ENCODE measurements around the gene ADRM1. TPM values are rescaled to one million over a fixed set of nuclear protein-coding genes. Genes with fewer than 3 reads are reported as not detected.

Gene ADRM1, protein sequence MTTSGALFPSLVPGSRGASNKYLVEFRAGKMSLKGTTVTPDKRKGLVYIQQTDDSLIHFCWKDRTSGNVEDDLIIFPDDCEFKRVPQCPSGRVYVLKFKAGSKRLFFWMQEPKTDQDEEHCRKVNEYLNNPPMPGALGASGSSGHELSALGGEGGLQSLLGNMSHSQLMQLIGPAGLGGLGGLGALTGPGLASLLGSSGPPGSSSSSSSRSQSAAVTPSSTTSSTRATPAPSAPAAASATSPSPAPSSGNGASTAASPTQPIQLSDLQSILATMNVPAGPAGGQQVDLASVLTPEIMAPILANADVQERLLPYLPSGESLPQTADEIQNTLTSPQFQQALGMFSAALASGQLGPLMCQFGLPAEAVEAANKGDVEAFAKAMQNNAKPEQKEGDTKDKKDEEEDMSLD
- 144 and 156 TPM in 2 replicates for total RNA-seq
- polyA plus RNA-seq (2012), result 152 TPM

DNA sequence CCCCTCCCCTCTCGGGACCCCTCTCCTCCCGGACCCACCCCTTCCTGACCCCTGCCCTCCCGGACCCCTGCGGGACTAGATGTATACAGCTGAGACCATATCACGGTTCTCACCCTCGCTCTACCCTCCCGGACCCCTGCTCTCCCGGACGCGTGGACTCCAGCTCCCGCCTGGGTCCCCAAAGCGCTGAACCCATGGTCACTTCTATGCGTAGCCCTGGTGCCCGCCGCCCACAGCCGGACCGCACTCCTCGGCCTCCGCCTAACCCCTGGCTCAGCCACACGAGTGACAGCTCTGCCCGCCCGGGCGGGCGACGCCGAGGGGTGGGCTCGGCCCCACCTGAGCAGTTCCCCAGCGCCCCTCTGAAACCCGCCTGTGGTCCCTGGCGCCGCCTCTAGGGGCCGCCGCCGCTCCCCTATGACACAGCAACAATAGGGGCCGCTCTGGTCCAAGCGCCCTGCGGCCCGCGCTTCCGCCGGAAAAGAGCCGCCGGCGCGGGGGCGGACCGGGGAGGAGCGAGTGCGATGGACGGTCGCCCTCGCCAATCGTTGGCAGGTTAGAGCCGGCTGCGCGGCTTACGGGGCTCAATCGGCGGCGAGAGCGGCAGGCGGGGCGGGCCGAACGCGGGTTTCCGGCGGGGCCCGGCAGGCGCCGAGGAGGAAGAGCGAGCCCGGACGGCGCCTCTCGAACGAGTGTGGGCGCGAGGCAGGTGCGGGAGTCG, at the start of gene ADRM1:
Gene ADRM1, plus strand, starts transcription at position 657 of the 721 bp plus-strand sequence. CDS start 572 bp downstream, outside the sequence.
- DNase-seq (ENCODE audit: low read depth), result peak; percentile 96

DNA sequence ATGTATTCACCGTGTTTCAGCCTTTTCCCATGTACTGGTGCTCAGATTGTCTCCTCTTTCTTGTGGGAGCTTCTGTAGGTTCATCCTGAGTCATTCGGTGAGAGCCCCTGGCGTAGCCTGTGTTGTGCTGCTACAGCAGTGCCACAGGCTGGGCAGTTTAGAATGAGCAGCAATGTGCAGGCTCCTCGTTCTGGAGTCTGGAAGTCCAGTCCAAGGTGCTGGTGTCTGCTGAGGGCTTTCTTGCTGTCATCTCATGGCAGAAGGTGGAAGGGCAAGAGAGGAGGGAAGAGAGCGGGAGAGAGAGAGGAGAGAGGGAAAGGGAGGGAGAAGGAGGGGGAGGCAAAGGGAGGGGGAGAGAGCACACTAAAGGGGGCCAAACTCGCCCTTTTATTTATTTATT, 49.4 kb upstream of the ADRM1 start:
- DNase-seq (ENCODE audit: low read depth), result no peak

DNA sequence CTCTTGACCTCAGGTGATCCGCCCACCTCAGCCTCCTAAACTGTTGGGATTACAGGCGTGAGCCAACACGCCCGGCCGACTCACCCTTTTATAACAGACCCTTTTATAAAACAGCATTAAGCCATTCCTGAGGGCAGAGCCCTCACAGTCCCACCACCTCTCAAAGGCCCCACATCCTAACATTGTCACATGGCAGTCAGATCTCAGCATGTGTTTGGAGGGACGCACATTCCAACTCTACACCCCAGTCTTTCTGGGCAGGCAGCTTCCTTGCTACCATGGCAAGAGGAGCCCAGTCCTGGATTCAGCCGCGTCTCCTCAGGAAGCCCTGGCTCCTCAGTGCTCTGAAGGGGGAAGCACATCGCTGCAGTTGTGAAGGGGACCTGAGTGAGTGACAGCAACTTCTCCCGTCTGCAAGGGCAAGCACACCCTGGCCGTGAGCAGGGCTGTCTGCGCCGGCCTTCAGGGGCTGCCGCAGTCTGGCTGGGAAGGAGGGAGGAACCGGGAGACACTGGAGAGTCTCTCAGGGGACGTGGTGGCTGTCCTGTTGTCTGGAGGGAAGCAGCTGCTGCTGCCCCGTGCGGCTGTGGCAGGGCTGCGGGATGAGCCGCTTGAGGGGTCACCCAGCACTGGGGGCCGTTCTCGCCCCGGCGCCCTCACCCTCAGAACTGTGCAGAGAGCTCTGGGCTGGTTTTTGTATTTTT, 48.6 kb upstream of the ADRM1 start:
- DNase-seq (ENCODE audit: low read depth), result no peak

DNA sequence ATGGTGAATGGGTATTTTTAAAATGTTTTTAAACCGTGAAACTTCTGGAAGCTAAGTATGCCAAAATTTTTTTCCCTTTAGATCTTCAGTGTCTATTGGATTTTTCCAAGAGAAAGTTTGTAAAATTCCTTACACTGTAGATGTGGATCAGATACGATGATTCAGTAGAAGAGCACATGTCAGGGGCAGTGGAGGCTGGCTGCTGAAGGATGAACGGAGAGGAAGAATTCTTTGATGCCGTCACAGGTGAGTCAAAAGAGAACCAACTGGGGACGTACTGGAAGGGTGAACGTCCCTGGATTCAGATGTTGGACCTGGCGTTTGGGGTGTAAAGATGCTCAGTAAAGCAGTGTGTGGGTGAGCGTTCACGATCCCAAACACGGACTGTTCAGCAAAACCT, 46.8 kb upstream of the ADRM1 start:
- no peak for DNase-seq (ENCODE audit: low read depth)

DNA sequence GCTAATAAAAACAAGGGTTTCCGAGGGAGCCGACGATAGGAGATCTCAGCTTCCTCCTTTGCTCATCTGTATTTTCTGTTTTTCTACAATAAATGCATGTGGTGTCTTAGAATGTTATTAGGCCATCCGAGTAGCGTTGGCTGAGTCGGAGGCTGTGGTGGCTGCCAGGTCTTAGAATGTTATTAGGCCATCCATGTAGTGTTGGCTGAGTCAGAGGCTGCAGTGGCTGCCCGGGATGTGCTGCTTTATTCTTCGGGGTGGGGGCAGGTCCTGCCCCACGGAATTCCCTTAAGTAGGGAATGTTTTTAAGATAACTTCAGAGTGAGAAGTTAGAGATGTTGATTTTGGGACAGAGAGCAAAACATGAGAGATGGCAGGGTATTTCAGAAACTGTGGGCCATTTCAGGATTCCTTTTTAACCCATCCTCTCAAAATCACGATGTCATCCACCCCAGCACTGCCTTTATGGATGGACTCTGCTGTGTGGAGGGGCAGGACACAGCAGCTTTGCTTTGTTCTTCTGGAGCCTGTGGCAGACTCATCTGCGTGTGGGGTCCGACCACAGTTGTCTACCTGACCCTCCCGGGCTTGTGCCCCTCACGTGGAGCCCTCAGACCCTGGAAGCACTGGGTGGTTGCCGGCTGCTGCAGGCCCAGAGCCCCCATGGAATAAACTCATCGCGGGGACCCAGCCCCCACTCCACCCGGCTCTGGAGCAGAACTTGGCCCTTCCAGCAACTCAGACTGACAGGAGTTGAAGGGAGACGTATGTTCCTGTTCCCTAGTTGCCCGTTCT, 44.1 kb upstream of the ADRM1 start:
- DNase-seq (ENCODE audit: low read depth), result peak; percentile 61

DNA sequence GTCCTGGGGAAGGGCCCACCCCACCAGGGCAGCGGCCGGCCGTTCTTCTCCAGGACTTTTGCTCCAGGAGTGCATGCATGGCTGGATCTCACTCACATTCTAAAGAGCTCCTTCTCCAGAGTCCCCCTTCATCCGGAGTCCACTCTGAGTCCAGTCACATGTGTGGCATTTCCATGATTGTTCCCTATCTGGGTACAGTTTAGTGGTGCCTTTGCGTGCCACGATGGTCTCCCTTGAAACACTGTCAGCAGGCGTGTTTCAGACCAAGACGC, 43.6 kb upstream of the ADRM1 start:
- no peak for DNase-seq (ENCODE audit: low read depth)

DNA sequence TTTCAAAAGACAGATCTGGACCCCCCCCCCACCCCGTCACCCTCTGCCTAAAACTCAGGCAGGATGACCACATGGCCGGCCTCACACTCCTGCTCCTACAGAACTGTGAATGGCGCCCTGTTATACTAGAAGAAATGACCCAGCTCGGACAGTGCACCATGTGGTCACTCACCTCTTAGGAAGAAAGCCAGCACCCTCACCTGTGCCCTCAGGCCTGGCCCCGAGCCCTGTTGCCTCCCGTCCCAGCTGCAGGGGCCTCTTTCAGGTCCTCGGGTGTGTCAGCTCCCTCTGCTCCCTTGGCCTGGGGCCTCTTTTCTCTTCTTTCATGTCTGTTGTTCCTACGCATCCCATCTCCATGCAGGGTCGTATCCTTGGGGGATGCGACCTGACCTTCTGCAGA, 40.7 kb upstream of the ADRM1 start:
- no peak for DNase-seq (ENCODE audit: low read depth)

DNA sequence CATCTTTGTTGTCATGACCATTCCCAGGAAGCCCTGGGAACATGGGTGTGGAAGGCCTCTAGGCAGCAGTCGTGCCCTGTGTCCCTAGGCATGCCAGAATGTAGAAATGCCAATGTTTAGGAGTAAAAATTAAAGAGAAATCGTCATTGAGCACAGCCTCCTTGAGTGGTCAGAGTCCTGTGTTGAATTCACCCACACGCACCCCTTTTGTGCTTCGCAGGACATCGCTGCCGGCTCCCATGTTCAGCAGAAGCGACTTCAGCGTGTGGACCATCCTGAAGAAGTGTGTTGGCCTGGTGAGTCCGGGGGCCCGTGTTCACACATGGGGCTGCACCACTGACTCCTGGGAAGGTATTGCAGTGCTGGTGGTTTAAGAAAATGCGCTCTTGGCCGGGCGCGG, 39.4 kb upstream of the ADRM1 start:
- no peak for DNase-seq (ENCODE audit: low read depth)

DNA sequence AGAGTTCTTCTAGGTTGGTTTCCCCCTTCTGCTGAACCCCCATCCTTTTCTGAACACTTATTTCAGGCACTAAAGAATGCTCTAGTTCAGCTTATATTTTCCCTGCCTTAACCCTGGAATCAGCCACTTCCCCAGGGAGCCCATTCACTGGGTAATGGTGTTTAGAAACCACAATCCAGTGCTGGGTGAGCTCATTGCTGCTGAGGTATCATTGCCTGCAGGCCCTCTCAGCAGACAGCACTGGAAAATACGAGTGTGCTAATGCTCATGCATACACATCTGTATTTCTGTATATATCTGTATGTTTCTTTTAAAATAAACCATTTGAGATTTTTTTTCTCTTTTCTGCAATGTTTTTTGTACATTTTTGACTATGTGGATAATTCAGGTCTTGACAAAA, 37.4 kb upstream of the ADRM1 start:
- no peak for DNase-seq (ENCODE audit: low read depth)

DNA sequence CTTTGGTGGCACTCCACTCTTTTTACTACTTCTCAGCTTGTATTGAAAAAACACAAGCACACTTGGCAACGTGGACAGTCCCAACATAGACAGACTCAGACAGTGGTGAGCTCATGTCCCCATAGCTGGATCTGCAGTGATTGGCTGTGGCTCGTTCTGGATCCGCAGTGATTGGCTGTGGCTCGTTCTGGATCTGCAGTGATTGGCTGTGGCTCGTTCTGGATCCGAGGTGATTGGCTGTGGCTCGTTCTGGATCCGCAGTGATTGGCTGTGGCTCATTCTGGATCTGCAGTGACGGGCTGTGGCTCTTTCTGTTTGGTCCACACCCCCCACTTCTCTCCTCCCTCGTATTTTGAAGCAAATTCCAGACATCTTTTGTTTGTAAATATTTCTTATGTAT, 36.5 kb upstream of the ADRM1 start:
- DNase-seq (ENCODE audit: low read depth), result no peak

DNA sequence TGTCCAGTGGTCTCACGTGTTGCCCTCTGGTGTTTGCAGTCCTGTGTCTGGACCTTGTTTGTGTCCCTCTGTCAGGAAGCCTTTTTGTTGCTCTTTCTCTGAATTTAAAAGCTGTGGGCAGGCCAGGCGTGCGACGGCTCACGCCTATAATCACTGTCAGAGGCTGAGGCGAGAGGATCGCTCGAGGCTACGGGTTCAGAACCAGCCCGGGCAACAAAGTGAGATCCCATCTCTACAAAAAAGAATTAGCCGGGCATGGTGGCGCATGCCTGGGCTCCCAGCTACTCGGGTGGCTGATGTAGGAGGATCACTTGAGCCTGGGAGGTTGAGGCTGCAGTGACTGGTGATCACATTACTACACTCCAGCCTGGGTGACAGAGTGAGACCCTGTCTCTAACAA, 35.9 kb upstream of the ADRM1 start:
- no peak for DNase-seq (ENCODE audit: low read depth)

DNA sequence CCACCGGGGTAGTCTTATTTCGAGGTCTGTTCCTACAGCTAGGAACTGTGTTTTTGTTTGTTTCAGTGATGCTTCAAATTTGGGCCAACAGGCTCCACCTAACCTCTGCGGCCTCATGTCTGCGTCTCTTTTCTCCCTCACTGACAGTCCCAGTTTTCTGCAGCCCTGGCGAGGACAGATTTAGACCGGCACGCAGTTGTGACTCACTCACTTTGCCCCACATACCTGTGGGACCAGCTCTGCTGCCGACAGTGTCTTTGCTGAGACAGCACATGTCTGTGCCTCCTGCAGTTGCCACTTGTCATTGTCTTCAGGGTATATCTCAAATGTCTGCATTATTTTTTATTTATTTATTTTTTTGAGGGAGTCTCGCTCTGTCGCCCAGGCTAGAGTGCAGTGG, 35.3 kb upstream of the ADRM1 start:
- peak; percentile 83 for DNase-seq (ENCODE audit: low read depth)

DNA sequence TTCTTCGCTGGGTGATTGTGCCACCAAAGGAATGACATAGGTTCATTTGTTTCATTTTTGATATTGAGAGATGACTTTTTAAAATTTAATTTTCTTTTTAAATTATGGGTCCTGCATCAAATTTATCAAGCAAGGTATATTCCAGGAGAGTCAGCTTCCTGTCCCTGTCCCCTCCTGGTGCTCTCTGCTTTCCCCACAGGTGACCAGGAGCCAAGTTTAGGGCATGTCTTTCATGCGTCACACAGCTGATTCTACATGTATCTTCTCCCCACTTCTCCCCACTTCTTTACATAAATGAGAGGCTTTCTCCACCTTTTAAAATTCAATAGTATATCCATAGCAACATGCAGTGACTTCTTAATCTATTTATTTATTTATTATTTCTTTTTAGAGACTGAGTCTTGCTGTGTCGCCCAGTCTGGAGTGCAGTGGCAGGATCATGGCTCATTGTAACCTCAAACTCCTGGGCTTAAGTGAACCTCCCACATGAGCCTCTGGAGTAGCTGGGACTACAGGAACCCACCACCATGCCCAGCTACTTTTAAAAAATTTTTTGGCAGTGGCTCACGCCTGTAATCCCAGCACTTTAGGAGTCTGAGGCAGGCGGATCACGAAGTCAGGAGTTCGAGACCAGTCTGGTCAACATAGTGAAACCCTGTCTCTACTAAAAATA, 34.4 kb upstream of the ADRM1 start:
- no peak for DNase-seq (ENCODE audit: low read depth)

DNA sequence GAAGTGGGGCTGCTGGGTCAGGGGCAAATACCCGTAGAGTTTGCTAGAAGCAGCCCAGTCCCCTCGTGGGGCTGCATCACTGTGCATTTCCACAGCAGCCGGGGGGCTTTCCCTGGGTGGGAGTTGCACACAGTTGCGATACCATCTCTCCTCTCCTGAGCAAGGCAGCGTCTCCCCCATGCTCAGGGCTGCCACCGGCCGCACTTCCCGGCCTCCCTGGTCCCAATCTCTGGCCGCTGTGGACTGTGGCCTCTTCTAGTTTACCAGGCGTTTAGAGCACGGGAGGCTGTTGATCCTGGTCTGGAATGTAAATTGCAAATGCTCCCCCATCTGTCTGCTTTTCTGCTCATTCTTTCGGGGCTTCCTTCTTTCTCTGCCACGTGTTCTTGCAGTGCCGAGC, 33.4 kb upstream of the ADRM1 start:
- no peak for DNase-seq (ENCODE audit: low read depth)

DNA sequence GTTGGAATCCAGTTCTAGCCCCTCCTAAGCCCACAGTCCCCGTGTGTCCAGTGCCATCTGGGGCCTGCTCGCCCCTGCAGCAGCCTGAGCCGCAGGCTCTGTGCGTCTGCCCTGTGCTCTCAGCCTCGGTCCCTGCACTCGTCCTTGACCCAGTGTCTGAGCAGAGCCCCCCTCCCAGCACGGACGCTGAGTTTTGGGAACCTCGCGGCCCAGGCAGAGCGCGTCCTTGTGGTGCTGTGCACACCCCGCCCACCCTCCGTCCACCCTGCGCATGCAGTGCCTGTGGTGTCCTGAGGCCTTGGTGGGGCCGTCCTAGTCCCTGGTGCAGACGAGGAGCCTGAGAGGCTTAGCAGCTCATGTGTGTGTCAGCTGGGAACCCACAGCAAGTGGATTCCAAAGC, 32.9 kb upstream of the ADRM1 start:
- DNase-seq (ENCODE audit: low read depth), result no peak

DNA sequence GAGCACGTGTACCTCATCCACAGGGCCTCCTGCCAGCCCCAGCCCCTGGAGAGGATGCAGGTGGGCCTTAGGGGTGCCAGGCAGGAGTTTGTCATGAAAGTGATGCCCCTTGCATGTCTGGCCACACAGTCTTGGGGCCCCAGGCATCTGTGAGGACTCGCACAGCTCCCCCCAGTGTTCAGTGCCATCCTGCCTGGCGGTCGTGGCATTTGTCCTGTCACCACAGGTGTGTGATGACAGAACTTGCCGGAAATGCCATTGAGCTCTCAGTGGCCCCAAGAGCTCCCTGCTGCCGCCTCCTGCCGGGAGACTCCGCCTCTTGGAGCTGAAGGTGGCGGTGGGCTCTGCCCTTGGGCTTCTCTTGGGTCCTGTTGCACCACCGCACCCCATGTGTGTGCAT, 30.6 kb upstream of the ADRM1 start:
- DNase-seq (ENCODE audit: low read depth), result no peak

DNA sequence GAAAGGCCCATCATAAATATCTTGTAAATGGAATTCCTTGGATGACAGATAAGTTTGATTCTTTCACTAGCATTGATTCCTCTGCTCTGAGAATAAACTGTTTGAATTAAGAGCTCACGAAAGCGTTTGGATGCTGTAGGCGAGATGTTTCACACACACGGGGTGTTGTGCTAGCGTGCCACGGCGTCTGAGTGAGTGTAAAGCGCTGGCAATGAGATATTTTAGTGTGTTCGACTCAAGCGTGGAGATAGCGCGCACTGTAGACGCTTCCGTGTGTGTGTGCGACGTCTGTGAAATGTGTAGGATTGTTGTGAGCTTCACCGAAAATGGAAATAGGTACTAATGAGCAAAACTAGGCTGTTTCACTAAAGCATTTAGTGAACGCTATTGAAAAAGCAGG, 29.4 kb upstream of the ADRM1 start:
- no peak for DNase-seq (ENCODE audit: low read depth)

DNA sequence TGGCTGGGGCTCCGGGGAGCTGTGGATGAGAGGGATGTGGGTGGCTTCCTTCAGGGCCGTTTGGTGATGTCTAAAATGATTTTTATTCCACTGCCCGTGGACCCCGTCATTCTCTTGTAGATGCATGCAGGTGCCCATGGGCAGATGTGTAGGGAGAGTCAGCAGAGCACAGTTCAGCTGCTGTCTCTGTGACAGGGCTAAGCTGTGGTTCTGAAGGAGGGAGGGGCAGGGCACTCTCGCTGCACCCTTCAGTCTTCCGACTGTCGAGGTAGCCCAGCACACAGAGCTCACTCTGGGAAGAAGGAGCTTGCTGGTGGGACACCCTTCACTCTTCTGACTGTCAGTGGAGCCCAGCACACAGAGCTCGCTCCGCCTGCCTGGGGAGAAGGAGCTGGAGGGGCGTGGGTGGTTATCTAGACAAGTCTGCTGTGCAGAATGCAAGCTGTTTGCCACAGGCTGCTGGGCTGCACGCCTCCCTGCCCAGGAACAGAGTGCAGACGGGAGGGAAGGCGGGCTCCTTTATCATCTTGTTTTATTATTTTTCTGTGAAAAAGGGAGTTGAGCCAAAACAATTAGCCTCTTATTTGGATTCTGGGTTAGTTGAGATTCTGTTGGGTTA, 28.4 kb upstream of the ADRM1 start:
- DNase-seq (ENCODE audit: low read depth), result peak; percentile 39

DNA sequence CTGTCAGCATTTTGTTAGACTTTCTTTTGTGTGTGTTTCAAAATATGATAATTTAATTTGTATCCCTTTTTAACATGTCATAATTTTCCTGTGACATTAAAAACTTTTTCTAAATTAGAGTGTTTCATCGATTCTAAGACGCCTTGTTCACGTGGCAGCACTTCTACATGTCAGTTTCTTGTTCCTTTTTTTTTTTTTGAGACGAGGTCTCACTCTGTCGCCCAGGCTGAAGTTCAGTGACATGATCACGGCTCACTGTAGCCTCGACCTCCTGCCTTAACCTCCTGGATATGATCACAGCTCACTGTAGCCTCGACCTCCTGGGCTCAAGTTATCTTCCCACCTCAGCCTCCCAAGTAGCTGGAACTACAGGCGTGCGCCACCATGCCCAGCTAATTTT, 27.6 kb upstream of the ADRM1 start:
- DNase-seq (ENCODE audit: low read depth), result no peak

DNA sequence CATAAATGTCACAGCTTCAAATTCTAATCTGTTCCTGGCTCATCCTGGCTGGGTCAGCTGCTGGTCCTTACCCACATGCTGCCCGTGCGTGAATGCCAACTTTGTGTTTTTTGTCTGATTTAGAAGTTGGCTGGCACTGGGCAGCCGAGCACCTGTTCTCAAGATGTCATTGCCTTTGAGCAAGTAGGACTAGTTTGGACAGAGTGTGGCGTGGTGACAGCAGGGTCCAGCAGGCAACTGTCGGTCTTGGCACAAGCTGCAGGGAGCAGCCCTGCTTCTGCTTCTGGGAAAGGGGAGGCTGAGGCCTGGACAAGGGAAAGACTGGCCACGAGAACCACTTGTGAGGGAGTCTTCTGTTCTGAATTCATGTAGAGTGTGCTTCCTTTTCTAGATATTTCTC, 26.4 kb upstream of the ADRM1 start:
- DNase-seq (ENCODE audit: low read depth), result peak; percentile 98

DNA sequence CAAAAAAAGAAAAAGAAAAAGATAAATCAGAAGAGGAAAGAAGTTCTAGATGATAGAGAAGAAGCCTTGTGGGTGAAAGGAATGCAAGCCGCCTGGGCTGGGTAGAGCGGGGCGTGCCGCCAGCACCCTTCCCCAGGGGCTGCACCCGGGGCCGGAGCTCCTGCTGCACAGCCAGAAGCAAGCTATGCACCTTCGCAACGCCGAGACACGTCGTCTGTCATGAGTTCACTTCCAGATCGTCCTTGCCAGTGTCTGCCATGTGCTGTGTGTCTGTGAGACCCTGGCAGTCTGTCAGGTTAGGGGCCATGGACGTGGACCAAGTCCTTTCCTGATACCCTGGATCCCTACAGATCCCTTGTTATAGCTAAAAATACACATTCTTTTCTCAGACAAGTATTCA, 25.5 kb upstream of the ADRM1 start:
- no peak for DNase-seq (ENCODE audit: low read depth)

Measured in myocyte (in vitro differentiated cells).